Spinal cord (tissue), 10 donors: ENCODE data around the gene BTBD3. TPM values are rescaled to one million over a fixed set of nuclear protein-coding genes. Genes with fewer than 3 reads are reported as not detected.

Experiments
- DNase-seq, 6 donors: peaks; one replicate each; pipeline versions ENCODE4 v3.0.0 to v3.0.0-alpha.2; 2013 to 2015; ENCODE audit warnings: low spot score in 6 of 6, low read depth in 4 of 6
- H3K27ac ChIP-seq: one replicate; pipeline ENCODE4 v1.5.1; 2013; ENCODE audit warnings: low read depth, low read length, control low read depth
- H3K27me3 ChIP-seq: one replicate; pipeline ENCODE4 v1.6.1; 2013; ENCODE audit warnings: low read length; ENCODE audit not compliant: control insufficient read depth, insufficient read depth
- H3K36me3 ChIP-seq: one replicate; pipeline ENCODE4 v1.6.1; 2013; ENCODE audit warnings: low read length; ENCODE audit not compliant: control insufficient read depth, insufficient read depth
- H3K4me1 ChIP-seq: one replicate; pipeline ENCODE4 v1.6.1; 2013; ENCODE audit warnings: low read length; ENCODE audit not compliant: control insufficient read depth, insufficient read depth
- H3K4me3 ChIP-seq: one replicate; pipeline ENCODE4 v1.5.1; 2013; ENCODE audit warnings: low read depth, low read length, control low read depth
- H3K9me3 ChIP-seq: one replicate; pipeline ENCODE4 v1.6.1; 2013; ENCODE audit warnings: low read length; ENCODE audit not compliant: control insufficient read depth, insufficient read depth
- WGBS: methylation state at CpG from one replicate; pipeline ENCODE4 v1.1.5; 2013; ENCODE audit warnings: missing lambda C conversion rate; ENCODE audit not compliant: insufficient coverage; 5-methylcytosine and 5-hydroxymethylcytosine counted together
- polyA plus RNA-seq, 2 donors: library from polyadenylated mRNA; unstranded; fragments of 120-200 nt; gene quantifications; one replicate each; pipeline ENCODE4 v1.2.1, GENCODE V29; 2013; ENCODE audit not compliant: insufficient read length in 2 of 2
- total RNA-seq, 2 donors: library from RNA; depleted of rRNA in 1 of 2; stranded (reverse); fragments of 120-200 nt in 1 of 2; fragments of >200 nt in 1 of 2; gene quantifications; one replicate each; pipeline versions ENCODE4 v1.2.3 to v1.2.4, GENCODE V29; 2013 to 2014
- donor health status: healthy.

BTBD3 gene
- total and polyA plus RNA-seq, 4 donors: 72.8 to 152 (median 86.8) TPM

GRCh38 chr20:11912013-11912658 lies 5.6 kb upstream of the BTBD3 start:
- H3K36me3 ChIP-seq: no peaks in the 10 kb centered on the region
- no peaks in the 10 kb centered on the region for H3K27me3 ChIP-seq
- no peak for DNase-seq
- H3K4me3 ChIP-seq: no peak overlapping the region
- no peaks in the 10 kb centered on the region for H3K9me3 ChIP-seq
- WGBS: 100% methylated on average over 1 of the region's 4 CpGs
- no peak overlapping the region for H3K27ac ChIP-seq
- no peaks in the 10 kb centered on the region for H3K4me1 ChIP-seq

- no CpG with 5 or more reads among the region's 4 CpGs for WGBS
- no peaks in the 10 kb centered on the region for H3K4me1 ChIP-seq
Observed at GRCh38 chr20:11912659-11913415, 4.9 kb upstream of the BTBD3 start.

DNA sequence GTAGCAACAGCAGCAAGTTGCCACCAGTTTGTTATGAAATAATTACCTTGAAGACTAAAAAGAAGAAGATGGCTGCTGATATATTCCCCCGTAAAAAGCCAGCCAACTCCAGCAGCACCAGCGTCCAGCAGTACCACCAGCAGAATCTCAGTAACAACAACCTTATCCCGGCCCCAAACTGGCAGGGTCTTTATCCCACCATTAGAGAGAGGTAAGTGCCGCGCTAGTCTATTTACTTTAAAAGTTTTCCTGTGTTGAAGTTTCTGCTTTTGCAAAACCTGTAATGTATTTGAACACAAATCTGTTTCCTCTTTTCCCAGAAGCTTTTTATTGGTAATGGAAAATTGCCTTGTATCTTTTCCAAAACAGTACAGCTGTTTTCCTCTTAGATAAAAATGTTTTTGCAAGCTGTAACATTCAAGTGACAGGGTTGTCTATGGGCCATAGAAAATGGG lies 725 bp downstream of the BTBD3 start:
- DNase-seq: peak in 1 of 6 donors; percentile 35
- H3K9me3 ChIP-seq: no peaks in the 10 kb centered on the region
- H3K4me3 ChIP-seq: peak overlapping the region; percentile 43
- peaks cover 11% of the 10 kb centered on the region for H3K4me1 ChIP-seq
- H3K27me3 ChIP-seq: no peaks in the 10 kb centered on the region
- 20% methylated on average over 1 of the region's 5 CpGs for WGBS
- peak overlapping the region; percentile 82 for H3K27ac ChIP-seq
- peaks cover 7% of the 10 kb centered on the region for H3K36me3 ChIP-seq

More at GRCh38 chr20:11912659-11913415, 4.9 kb upstream of the BTBD3 start:
- H3K4me3 ChIP-seq: no peak overlapping the region
- DNase-seq: no peak
- H3K27me3 ChIP-seq: no peaks in the 10 kb centered on the region
- no peak overlapping the region for H3K27ac ChIP-seq
- no peaks in the 10 kb centered on the region for H3K9me3 ChIP-seq
- H3K36me3 ChIP-seq: no peaks in the 10 kb centered on the region

GRCh38 chr20:11918981-11919380 lies 1.3 kb downstream of the BTBD3 start:
- H3K27me3 ChIP-seq: no peaks in the 10 kb centered on the region
- H3K4me3 ChIP-seq: peak overlapping the region; percentile 43
- H3K36me3 ChIP-seq: peaks cover 8% of the 10 kb centered on the region
- H3K9me3 ChIP-seq: no peaks in the 10 kb centered on the region
- 2% methylated on average over 4 of the region's 8 CpGs for WGBS
- peak overlapping the region; percentile 82 for H3K27ac ChIP-seq
- DNase-seq: peak in 2 of 6 donors; percentile 66 to 81
- peaks cover 11% of the 10 kb centered on the region for H3K4me1 ChIP-seq

DNA sequence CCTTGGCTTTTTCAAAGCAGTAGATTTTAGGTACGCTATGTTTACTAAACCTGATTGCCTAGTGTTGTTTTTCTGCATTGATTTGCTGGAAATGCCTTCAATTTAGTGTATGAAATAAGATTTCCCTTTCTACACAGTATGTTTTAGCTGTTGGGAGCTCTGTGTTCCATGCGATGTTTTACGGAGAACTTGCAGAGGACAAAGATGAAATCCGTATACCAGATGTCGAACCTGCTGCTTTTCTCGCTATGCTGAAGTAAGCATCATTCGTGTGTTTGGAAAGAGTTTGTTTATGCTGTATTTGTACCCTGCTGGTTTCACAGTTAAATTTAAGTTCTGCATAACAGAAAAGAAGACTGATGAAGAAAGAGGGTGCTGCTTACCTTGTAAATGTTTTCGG lies 1.9 kb downstream of the BTBD3 start:
- DNase-seq: peak in 2 of 6 donors; percentile 52 to 78
- H3K36me3 ChIP-seq: peaks cover 8% of the 10 kb centered on the region
- H3K4me3 ChIP-seq: peak overlapping the region; percentile 43
- peak overlapping the region; percentile 82 for H3K27ac ChIP-seq
- peaks cover 11% of the 10 kb centered on the region for H3K4me1 ChIP-seq
- no peaks in the 10 kb centered on the region for H3K9me3 ChIP-seq
- WGBS: 30% methylated on average over 7 of the region's 8 CpGs
- no peaks in the 10 kb centered on the region for H3K27me3 ChIP-seq

GRCh38 chr20:11920083-11920482 lies 2.4 kb downstream of the BTBD3 start:
- WGBS: no CpG with 5 or more reads among the region's 1 CpG
- H3K27me3 ChIP-seq: no peaks in the 10 kb centered on the region
- peak overlapping the region; percentile 43 for H3K4me3 ChIP-seq
- peaks cover 8% of the 10 kb centered on the region for H3K36me3 ChIP-seq
- DNase-seq: no peak
- no peaks in the 10 kb centered on the region for H3K9me3 ChIP-seq
- no peak overlapping the region for H3K27ac ChIP-seq
- H3K4me1 ChIP-seq: peaks cover 14% of the 10 kb centered on the region

GRCh38 chr20:11921321-11921720 lies 3.6 kb downstream of the BTBD3 start:
- Histone ChIP-seq H3K4me1 (peaks cover 16% of the 10 kb centered on the region), H3K36me3 (peaks cover 8% of the 10 kb centered on the region), H3K27ac (no peak overlapping the region), H3K9me3 (no peaks in the 10 kb centered on the region), H3K27me3 (no peaks in the 10 kb centered on the region), H3K4me3 (no peak overlapping the region)
- WGBS: 80% methylated on average over 5 of the region's 6 CpGs
- no peak for DNase-seq

- H3K27me3 ChIP-seq: no peaks in the 10 kb centered on the region
- H3K36me3 ChIP-seq: peaks cover 8% of the 10 kb centered on the region
- no peak overlapping the region for H3K4me3 ChIP-seq
- 58% methylated on average over 4 of the region's 4 CpGs for WGBS
- no peak overlapping the region for H3K27ac ChIP-seq
- peak in 2 of 6 donors; percentile 72 to 77 for DNase-seq
- peaks cover 16% of the 10 kb centered on the region for H3K4me1 ChIP-seq
- H3K9me3 ChIP-seq: no peaks in the 10 kb centered on the region
Observed at GRCh38 chr20:11922561-11922960, 4.9 kb downstream of the BTBD3 start.

DNA sequence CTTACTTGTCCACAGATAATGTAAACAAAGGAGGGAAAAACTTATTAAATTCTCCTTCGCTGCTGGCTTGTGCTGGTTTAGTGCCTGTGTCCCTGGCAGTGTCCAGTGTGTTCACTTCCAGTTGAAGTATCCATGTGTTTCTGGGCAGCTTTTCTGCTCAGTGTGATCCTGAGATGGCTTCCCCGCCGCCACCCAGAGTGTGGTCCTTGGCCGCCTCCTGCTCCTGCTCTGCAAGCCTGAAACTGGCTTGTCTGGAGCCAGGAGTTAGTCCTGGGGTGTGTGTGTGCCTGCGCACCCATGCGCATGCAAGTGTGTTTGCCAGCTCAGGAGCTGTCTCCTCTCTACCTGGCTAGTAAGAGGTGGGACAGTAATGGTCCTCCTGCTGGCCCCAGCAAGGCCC lies 7.2 kb downstream of the BTBD3 start:
- peak in 1 of 6 donors; percentile 25 for DNase-seq
- H3K36me3 ChIP-seq: peaks cover 8% of the 10 kb centered on the region
- H3K4me1 ChIP-seq: peaks cover 16% of the 10 kb centered on the region
- WGBS: 81% methylated on average over 6 of the region's 6 CpGs
- H3K27ac ChIP-seq: no peak overlapping the region
- H3K9me3 ChIP-seq: no peaks in the 10 kb centered on the region
- H3K27me3 ChIP-seq: no peaks in the 10 kb centered on the region
- H3K4me3 ChIP-seq: no peak overlapping the region
